Left lung (tissue), 10 donors: ENCODE results near the gene KNTC1. TPM values are rescaled to one million over a fixed set of nuclear protein-coding genes. Genes with fewer than 3 reads are reported as not detected.

Experiments used
- ATAC-seq: fragments of 200-7000 bp; cut with Tn5 transposase; one replicate; pipeline ENCODE4 v1.9.1; 2020; ENCODE audit warnings: moderate library complexity
- DNase-seq, 4 donors: peaks; one replicate each; pipeline ENCODE4 v3.0.0-alpha.2; 2013 to 2020
- H3K27ac ChIP-seq, 2 donors: fragments of 200-600 bp; sonication (generic) in 1 of 2; one replicate each; pipeline versions ENCODE4 v1.5.0 to v1.8.0; 2020 to 2021
- H3K27me3 ChIP-seq, 2 donors: fragments of 200-600 bp; sonication (generic) in 1 of 2; one replicate each; pipeline versions ENCODE4 v1.5.0 to v1.8.0; 2020 to 2021
- H3K36me3 ChIP-seq, 2 donors: fragments of 200-600 bp; sonication (generic) in 1 of 2; one replicate each; pipeline versions ENCODE4 v1.5.0 to v1.8.0; 2020 to 2021
- H3K4me1 ChIP-seq, 2 donors: fragments of 200-600 bp; one replicate each; pipeline ENCODE4 v1.8.0; 2021
- H3K4me3 ChIP-seq, 2 donors: fragments of 200-600 bp; sonication (generic) in 1 of 2; one replicate each; pipeline versions ENCODE4 v1.5.0 to v1.8.0; 2020 to 2021; ENCODE audit warnings: mild to moderate bottlenecking in 1 of 2
- H3K9me3 ChIP-seq, 2 donors: fragments of 200-600 bp; sonication (generic) in 1 of 2; one replicate each; pipeline versions ENCODE4 v1.5.0 to v1.8.0; 2020 to 2021
- intact Hi-C, 2 donors: fragments of 100-400 bp; cut with DNase I; formaldehyde crosslinking; loops; one replicate each; pipeline versions ENCODE4 v1.11.2 to v1.14.2; 2022
- polyA plus RNA-seq, 6 donors: library from polyadenylated mRNA; unstranded; fragments of 120-200 nt; gene quantifications; one replicate each; pipeline ENCODE4 v1.2.1, GENCODE V29; 2013; ENCODE audit not compliant: insufficient read length in 6 of 6
- total RNA-seq, 2 donors: library from RNA; stranded (reverse); fragmentation: NEBNext Ultra II Directional; extraction: Animal tissue kit (Norgen Biotek cat#: 25700); gene quantifications; one replicate each; pipeline ENCODE4 v1.2.1, GENCODE V29; 2021
- TF ChIP-seq, protein P1 (sequence below), 2 donors: fragments of 200-600 bp; sonication (generic) in 1 of 2; IDR thresholded peaks; one replicate each; pipeline versions ENCODE4 v1.5.0 to v1.8.0; 2021; ENCODE audit warnings: antibody characterized with exemption in 2 of 2
- donor health status: DM: no; HTN: yes; CAD: no.
- donor health status: DM: no; HTN: no; CAD: no.

The KNTC1 gene
- total and polyA plus RNA-seq, 8 donors: 13.6 to 64.7 (median 53.9) TPM

DNA sequence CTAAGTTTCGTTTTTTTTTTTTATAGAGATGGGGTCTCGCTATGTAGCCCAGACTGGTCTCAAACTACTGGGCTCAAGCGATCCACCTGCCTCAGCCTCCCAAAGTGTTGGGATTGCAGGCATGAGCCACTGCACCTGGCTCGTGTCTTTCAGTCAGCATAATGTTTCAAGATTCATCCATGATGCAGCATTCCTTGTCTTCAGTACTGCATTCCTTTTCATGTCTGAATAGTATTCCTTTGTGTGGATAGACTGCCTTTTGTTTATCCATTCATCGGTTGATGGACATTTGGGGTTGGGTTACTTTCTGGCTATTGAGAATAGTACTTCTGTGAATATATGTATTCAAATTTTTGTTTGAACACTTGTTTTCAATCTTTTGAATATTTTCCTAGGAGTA lies 138.7 kb downstream of the KNTC1 start:
- no peak for ATAC-seq
- TF ChIP-seq, protein P1, sequence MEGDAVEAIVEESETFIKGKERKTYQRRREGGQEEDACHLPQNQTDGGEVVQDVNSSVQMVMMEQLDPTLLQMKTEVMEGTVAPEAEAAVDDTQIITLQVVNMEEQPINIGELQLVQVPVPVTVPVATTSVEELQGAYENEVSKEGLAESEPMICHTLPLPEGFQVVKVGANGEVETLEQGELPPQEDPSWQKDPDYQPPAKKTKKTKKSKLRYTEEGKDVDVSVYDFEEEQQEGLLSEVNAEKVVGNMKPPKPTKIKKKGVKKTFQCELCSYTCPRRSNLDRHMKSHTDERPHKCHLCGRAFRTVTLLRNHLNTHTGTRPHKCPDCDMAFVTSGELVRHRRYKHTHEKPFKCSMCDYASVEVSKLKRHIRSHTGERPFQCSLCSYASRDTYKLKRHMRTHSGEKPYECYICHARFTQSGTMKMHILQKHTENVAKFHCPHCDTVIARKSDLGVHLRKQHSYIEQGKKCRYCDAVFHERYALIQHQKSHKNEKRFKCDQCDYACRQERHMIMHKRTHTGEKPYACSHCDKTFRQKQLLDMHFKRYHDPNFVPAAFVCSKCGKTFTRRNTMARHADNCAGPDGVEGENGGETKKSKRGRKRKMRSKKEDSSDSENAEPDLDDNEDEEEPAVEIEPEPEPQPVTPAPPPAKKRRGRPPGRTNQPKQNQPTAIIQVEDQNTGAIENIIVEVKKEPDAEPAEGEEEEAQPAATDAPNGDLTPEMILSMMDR (IDR thresholded peaks at IDR 0.05): no peak
- Histone ChIP-seq H3K27me3 (no peaks in the 10 kb centered on the region), H3K27ac (no peak overlapping the region), H3K4me1 (no peaks in the 10 kb centered on the region), H3K9me3 (no peaks in the 10 kb centered on the region), H3K4me3 (no peak overlapping the region), H3K36me3 (no peaks in the 10 kb centered on the region)
- no peak for DNase-seq
- intact Hi-C loops: no loop called here

DNA sequence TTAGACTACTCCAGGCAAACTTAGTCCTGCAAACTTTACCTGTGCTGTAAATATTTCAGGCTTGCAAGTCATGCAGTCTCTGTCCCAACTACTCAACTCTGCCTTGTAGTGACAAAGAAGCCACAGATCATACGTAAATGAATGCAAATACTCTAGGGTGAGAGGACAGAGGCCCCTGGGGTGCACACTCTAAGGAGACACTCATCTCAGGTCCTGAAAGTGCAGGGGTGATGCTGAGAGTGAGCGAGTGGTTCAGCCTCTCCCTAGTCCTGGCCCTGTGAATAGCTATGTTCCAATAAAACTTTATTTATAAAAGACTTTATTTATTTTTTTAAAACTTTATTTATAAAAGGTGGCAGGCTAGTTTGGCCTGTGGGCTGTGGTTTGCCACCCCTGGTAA lies 141.2 kb downstream of the KNTC1 start:
- no peak overlapping the region for H3K27ac ChIP-seq
- H3K4me1 ChIP-seq: no peaks in the 10 kb centered on the region
- no peak overlapping the region for H3K4me3 ChIP-seq
- H3K27me3 ChIP-seq: no peaks in the 10 kb centered on the region
- TF ChIP-seq, protein P1 (IDR thresholded peaks at IDR 0.05): no peak
- no peaks in the 10 kb centered on the region for H3K9me3 ChIP-seq
- no peak for DNase-seq
- intact Hi-C loops: no loop called here
- no peak for ATAC-seq
- no peaks in the 10 kb centered on the region for H3K36me3 ChIP-seq

DNA sequence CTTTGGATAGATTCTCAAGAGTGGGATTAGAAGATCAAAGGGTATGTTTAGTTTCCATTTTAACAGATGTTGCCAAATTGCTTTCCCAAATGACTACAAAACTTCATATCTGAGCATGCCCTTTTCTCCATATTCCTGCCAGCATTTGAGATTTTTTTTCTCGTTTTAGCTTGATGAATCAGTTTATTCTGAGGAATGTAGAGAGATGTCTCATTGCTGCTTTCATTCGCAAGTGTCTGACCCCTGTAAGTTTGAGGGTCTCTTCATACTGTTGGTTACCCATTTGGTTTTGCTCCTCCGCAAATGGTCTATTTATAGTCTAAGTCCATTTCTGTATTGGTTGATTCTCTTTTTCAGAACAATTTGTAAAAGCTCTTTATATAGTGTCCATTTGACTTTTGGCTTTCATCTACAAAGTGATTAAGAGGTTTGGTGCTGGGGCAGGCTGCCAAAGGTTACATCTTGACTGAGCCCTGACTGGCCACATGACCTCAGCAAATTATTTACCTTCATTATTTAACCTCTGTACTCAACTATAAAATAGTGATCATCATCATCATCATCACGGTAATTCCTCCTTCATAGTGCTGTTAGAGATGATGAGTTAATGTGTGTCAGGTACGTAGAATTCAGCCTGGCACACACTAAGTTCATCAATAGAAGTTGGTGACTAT lies 142.5 kb downstream of the KNTC1 start:
- no peak for DNase-seq
- TF ChIP-seq, protein P1 (IDR thresholded peaks at IDR 0.05): no peak
- no peak overlapping the region for H3K27ac ChIP-seq
- no peak overlapping the region for H3K4me3 ChIP-seq
- no peaks in the 10 kb centered on the region for H3K4me1 ChIP-seq
- H3K27me3 ChIP-seq: no peaks in the 10 kb centered on the region
- no peaks in the 10 kb centered on the region for H3K9me3 ChIP-seq
- no peak for ATAC-seq
- no peaks in the 10 kb centered on the region for H3K36me3 ChIP-seq
- intact Hi-C loops: no loop called here

DNA sequence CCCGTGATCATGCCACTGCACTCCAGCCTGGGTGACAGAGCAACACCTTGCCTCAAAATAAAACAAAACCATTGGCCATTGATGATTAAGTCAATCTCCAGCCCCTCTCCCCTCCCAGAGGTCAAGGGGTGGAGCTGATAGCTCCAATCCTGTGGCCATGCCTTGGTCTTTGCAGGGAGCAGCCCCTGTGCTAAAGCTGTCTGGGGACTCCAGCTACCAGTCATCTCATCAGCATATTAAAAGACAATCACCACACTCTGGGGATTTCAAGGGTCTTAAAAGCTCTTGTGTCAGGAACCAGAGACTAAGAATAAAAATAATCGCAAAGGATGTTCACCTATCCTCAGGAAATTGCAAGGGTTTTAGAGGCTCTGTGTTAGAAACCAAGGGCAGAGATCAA lies 145.5 kb downstream of the KNTC1 start:
- no peak for ATAC-seq
- H3K27me3 ChIP-seq: no peaks in the 10 kb centered on the region

More for the DNA sequence above, 145.5 kb downstream of the KNTC1 start:
- Histone ChIP-seq H3K4me1 (no peaks in the 10 kb centered on the region), H3K27ac (no peak overlapping the region), H3K36me3 (no peaks in the 10 kb centered on the region), H3K4me3 (no peak overlapping the region), H3K9me3 (no peaks in the 10 kb centered on the region)
- no peak for DNase-seq
- TF ChIP-seq, protein P1 (IDR thresholded peaks at IDR 0.05): no peak
- intact Hi-C loops: no loop called here

Other genes starting within 250 kb of the KNTC1 start
- gene CLIP1, start 104.6 kb upstream of the KNTC1 start, total RNA-seq: 100 to 1,000 TPM in 1 of 2 donors, 10 to 100 TPM in 1; 85.1 to 104 TPM
- gene CLIP1, start 104.6 kb upstream of the KNTC1 start, polyA plus RNA-seq: 10 to 100 TPM; 31.2 to 34.2 (median 32.7) TPM
- gene ZCCHC8, start 26.3 kb upstream of the KNTC1 start, total RNA-seq: 10 to 100 TPM; 18.1 to 19.5 TPM
- 10 to 100 TPM; 45.2 to 59.0 (median 50.8) TPM for gene ZCCHC8, start 26.3 kb upstream of the KNTC1 start, polyA plus RNA-seq
- gene RSRC2, start 313 bp upstream of the KNTC1 start, total RNA-seq: 10 to 100 TPM; 49.6 to 63.5 TPM
- 100 to 1,000 TPM; 203 to 283 (median 213) TPM for gene RSRC2, start 313 bp upstream of the KNTC1 start, polyA plus RNA-seq
- gene HCAR2, start 176.1 kb downstream of the KNTC1 start, total RNA-seq: 1 to 10 TPM; 3.3 to 5.1 TPM
- gene HCAR2, start 176.1 kb downstream of the KNTC1 start, polyA plus RNA-seq: under 1 TPM; 0.10 to 0.33 (median 0.19) TPM
- 1 to 10 TPM; 2.1 to 2.8 TPM for gene HCAR3, start 189.6 kb downstream of the KNTC1 start, total RNA-seq
- gene HCAR3, start 189.6 kb downstream of the KNTC1 start, polyA plus RNA-seq: under 1 TPM in 4 of 6 donors, not detected in 2; 0.07 to 0.17 (median 0.15) TPM
- under 1 TPM; 0.47 to 0.55 TPM for gene HCAR1, start 203.6 kb downstream of the KNTC1 start, total RNA-seq
- under 1 TPM; 0.29 to 0.66 (median 0.57) TPM for gene HCAR1, start 203.6 kb downstream of the KNTC1 start, polyA plus RNA-seq
- 10 to 100 TPM; 35.7 to 36.5 TPM for gene DENR, start 225.6 kb downstream of the KNTC1 start, total RNA-seq
- gene DENR, start 225.6 kb downstream of the KNTC1 start, polyA plus RNA-seq: 100 to 1,000 TPM in 1 of 6 donors, 10 to 100 TPM in 5; 83.4 to 102 (median 93.0) TPM
- 1 to 10 TPM in 1 of 2 donors, under 1 TPM in 1; 0.38 to 1.2 TPM for gene CCDC62, start 247.3 kb downstream of the KNTC1 start, total RNA-seq
- gene CCDC62, start 247.3 kb downstream of the KNTC1 start, polyA plus RNA-seq: under 1 TPM; 0.28 to 0.69 (median 0.35) TPM